Measurements from ENCODE around the gene LDHB.
A peak's percentile ranks its signal among the peaks of the same experiment; 100 is the strongest.

The LDHB gene

GRCh38 chr12:21608196-21608595 lies 49.4 kb downstream of the LDHB start:
- H3K4me3 ChIP-seq (ENCODE audit: low read length), result no peak overlapping the region
- no peak for TF ChIP-seq CTCF (conservative IDR thresholded peaks at IDR 0.05; ENCODE audit: low read length)
- DNase-seq (ENCODE audit: low read depth), result no peak

- DNase-seq (ENCODE audit: low read depth), result peak; percentile 42
- no peak overlapping the region for H3K4me3 ChIP-seq (ENCODE audit: low read length)
- peak; percentile 39 for TF ChIP-seq CTCF (conservative IDR thresholded peaks at IDR 0.05; ENCODE audit: low read length)
These were observed 49.9 kb downstream of the LDHB start for GRCh38 chr12:21607701-21608100.

- no peak for DNase-seq (ENCODE audit: low read depth)
- TF ChIP-seq CTCF (conservative IDR thresholded peaks at IDR 0.05; ENCODE audit: low read length), result no peak
- H3K4me3 ChIP-seq (ENCODE audit: low read length), result no peak overlapping the region
These were observed 51.5 kb downstream of the LDHB start for GRCh38 chr12:21606175-21606574.

- no peak for TF ChIP-seq CTCF (conservative IDR thresholded peaks at IDR 0.05; ENCODE audit: low read length)
- no peak for DNase-seq (ENCODE audit: low read depth)
- no peak within 1 kb of the TSS for H3K4me3 ChIP-seq (ENCODE audit: low read length)
These were observed 53.2 kb downstream of the LDHB start, which contains the start of gene GYS2 for GRCh38 chr12:21604245-21605101. GYS2 (minus strand) TSS chr12:21604847; CDS start chr12:21604592, 255 bp downstream.

GRCh38 chr12:21602774-21603173 lies 54.9 kb downstream of the LDHB start:
- H3K4me3 ChIP-seq (ENCODE audit: low read length), result no peak overlapping the region
- TF ChIP-seq CTCF (conservative IDR thresholded peaks at IDR 0.05; ENCODE audit: low read length), result no peak
- DNase-seq (ENCODE audit: low read depth), result no peak

GRCh38 chr12:21600196-21600595 lies 57.4 kb downstream of the LDHB start:
- no peak for TF ChIP-seq CTCF (conservative IDR thresholded peaks at IDR 0.05; ENCODE audit: low read length)
- H3K4me3 ChIP-seq (ENCODE audit: low read length), result no peak overlapping the region
- no peak for DNase-seq (ENCODE audit: low read depth)
